H9 (cell line): ENCODE measurements around the gene LZTR1. TPM values are rescaled to one million over a fixed set of nuclear protein-coding genes. Genes with fewer than 3 reads are reported as not detected.
"Not testable (repeated sequence)": the region's sequence is repeated elsewhere in the genome, so short reads cannot be mapped to it uniquely, and the experiment has no call there.

Experiments
- DNase-seq: peaks from one replicate; pipeline ENCODE4 v3.0.0-alpha.2; 2017
- H2AFZ ChIP-seq: one replicate; pipeline ENCODE4 v1.6.1; 2013; ENCODE audit warnings: mild to moderate bottlenecking, low read length, control low read depth, moderate library complexity
- H2AK5ac ChIP-seq: 2 replicates; pipeline ENCODE4 v1.6.1; 2013; ENCODE audit warnings: low read length, control low read depth, mixed read lengths; ENCODE audit not compliant: insufficient read length
- H2BK120ac ChIP-seq: one replicate; pipeline ENCODE4 v1.6.1; 2013; ENCODE audit warnings: low read depth, mild to moderate bottlenecking, low read length, control low read depth, inconsistent platforms; ENCODE audit not compliant: poor library complexity, severe bottlenecking
- H2BK12ac ChIP-seq: 2 replicates; pipeline ENCODE4 v1.6.1; 2013; ENCODE audit warnings: low read length, control low read depth, mixed read lengths, low read depth; ENCODE audit not compliant: insufficient read length
- H2BK15ac ChIP-seq: 2 replicates; pipeline ENCODE4 v1.6.1; 2013; ENCODE audit warnings: low read depth, low read length, control low read depth
- H2BK20ac ChIP-seq: one replicate; pipeline ENCODE4 v1.6.1; 2013; ENCODE audit warnings: low read depth, mild to moderate bottlenecking, low read length, control low read depth, inconsistent platforms; ENCODE audit not compliant: poor library complexity, severe bottlenecking
- H2BK5ac ChIP-seq: 2 replicates; pipeline ENCODE4 v1.6.1; 2013; ENCODE audit warnings: low read length, control low read depth, mixed read lengths; ENCODE audit not compliant: insufficient read length
- H3K14ac ChIP-seq: 2 replicates; pipeline ENCODE4 v1.6.1; 2013; ENCODE audit warnings: low read length, control low read depth; ENCODE audit not compliant: insufficient read depth
- H3K18ac ChIP-seq: 2 replicates; pipeline ENCODE4 v1.6.1; 2013; ENCODE audit warnings: low read depth, mild to moderate bottlenecking, mixed read lengths, low read length, control low read depth; ENCODE audit not compliant: insufficient read length
- H3K23ac ChIP-seq: 2 replicates; pipeline ENCODE4 v1.6.1; 2013; ENCODE audit warnings: low read length, control low read depth, mixed read lengths, low read depth; ENCODE audit not compliant: insufficient read length
- H3K23me2 ChIP-seq: 2 replicates; pipeline ENCODE4 v1.6.1; 2013; ENCODE audit warnings: low read depth, mild to moderate bottlenecking, mixed read lengths, low read length, control low read depth; ENCODE audit not compliant: insufficient read length, poor library complexity, severe bottlenecking
- H3K27ac ChIP-seq: 2 replicates; pipeline ENCODE4 v1.5.1; 2013; ENCODE audit warnings: low read length, control low read depth, mixed read lengths, low read depth; ENCODE audit not compliant: insufficient read length
- H3K27me3 ChIP-seq: 2 replicates; pipeline ENCODE4 v1.6.1; 2013; ENCODE audit warnings: low read length, control low read depth, inconsistent platforms; ENCODE audit not compliant: insufficient read depth
- H3K4ac ChIP-seq: 2 replicates; pipeline ENCODE4 v1.6.1; 2013; ENCODE audit warnings: low read depth, mild to moderate bottlenecking, control low read depth, inconsistent platforms, low read length, moderate library complexity
- H3K4me1 ChIP-seq: 2 replicates; pipeline ENCODE4 v1.6.1; 2013; ENCODE audit warnings: low read length, control low read depth, inconsistent platforms; ENCODE audit not compliant: insufficient read depth
- H3K4me2 ChIP-seq: 2 replicates; pipeline ENCODE4 v1.6.1; 2013; ENCODE audit warnings: low read length, control low read depth, mixed read lengths; ENCODE audit not compliant: insufficient read length, insufficient read depth
- H3K56ac ChIP-seq: 2 replicates; pipeline ENCODE4 v1.6.1; 2013; ENCODE audit warnings: low read depth, mild to moderate bottlenecking, mixed read lengths, low read length, control low read depth; ENCODE audit not compliant: insufficient read length
- H3K79me1 ChIP-seq: 2 replicates; pipeline ENCODE4 v1.6.1; 2013; ENCODE audit warnings: low read depth, mild to moderate bottlenecking, moderate library complexity, low read length, control low read depth, inconsistent platforms; ENCODE audit not compliant: insufficient read depth, poor library complexity, severe bottlenecking
- H3K79me2 ChIP-seq: 2 replicates; pipeline ENCODE4 v1.6.1; 2013; ENCODE audit warnings: low read length, control low read depth, inconsistent platforms; ENCODE audit not compliant: insufficient read depth
- H3K9ac ChIP-seq: 2 replicates; pipeline ENCODE4 v1.6.1; 2013; ENCODE audit warnings: low read length, control low read depth, mixed read lengths; ENCODE audit not compliant: insufficient read length; ENCODE audit errors: extremely low read depth
- H3K9me3 ChIP-seq: one replicate; pipeline ENCODE4 v1.6.1; 2013; ENCODE audit warnings: low read depth, low read length, inconsistent platforms; ENCODE audit not compliant: control insufficient read depth
- H3T11ph ChIP-seq: one replicate; pipeline ENCODE4 v1.6.1; 2013; ENCODE audit warnings: mild to moderate bottlenecking, low read length, control low read depth, inconsistent platforms
- H4K20me1 ChIP-seq: one replicate; pipeline ENCODE4 v1.6.1; 2013; ENCODE audit not compliant: control insufficient read depth, insufficient read length, insufficient read depth
- H4K5ac ChIP-seq: 2 replicates; pipeline ENCODE4 v1.6.1; 2013; ENCODE audit warnings: low read depth, mild to moderate bottlenecking, mixed read lengths, low read length, control low read depth; ENCODE audit not compliant: insufficient read length
- H4K8ac ChIP-seq: replicated peaks from 2 replicates; pipeline ENCODE4 v1.6.1; 2013; ENCODE audit warnings: low read length, control low read depth, mixed read lengths, low read depth; ENCODE audit not compliant: insufficient read length
- H4K91ac ChIP-seq: 2 replicates; pipeline ENCODE4 v1.6.1; 2013; ENCODE audit warnings: low read depth, mild to moderate bottlenecking, moderate library complexity, mixed read lengths, low read length, control low read depth; ENCODE audit not compliant: insufficient read length
- H3K27ac Mint-ChIP-seq, 3 experiments: 2 replicates in 2 of 3; 3 replicates in 1 of 3; pipeline ENCODE4 v1.8.0; 2020 to 2021; ENCODE audit warnings: mixed read lengths in 3 of 3, mild to moderate bottlenecking in 1 of 3, moderate library complexity in 1 of 3
- H3K27me3 Mint-ChIP-seq: 2 replicates; pipeline ENCODE4 v1.8.0; 2021; ENCODE audit warnings: low read depth, mild to moderate bottlenecking, moderate library complexity, mixed read lengths
- H3K36me3 Mint-ChIP-seq, 3 experiments: 2 replicates in 2 of 3; 3 replicates in 1 of 3; pipeline ENCODE4 v1.8.0; 2020 to 2021; ENCODE audit warnings: low read depth in 3 of 3, mixed read lengths in 3 of 3; ENCODE audit not compliant: insufficient read depth in 1 of 3
- H3K4me1 Mint-ChIP-seq, 2 experiments: 2 replicates each; pipeline ENCODE4 v1.8.0; 2020; ENCODE audit warnings: mixed read lengths in 2 of 2
- H3K4me3 Mint-ChIP-seq, 2 experiments: 2 replicates in 1 of 2; 3 replicates in 1 of 2; pipeline ENCODE4 v1.8.0; 2020 to 2021; ENCODE audit warnings: mild to moderate bottlenecking in 2 of 2, mixed read lengths in 2 of 2, moderate library complexity in 1 of 2
- H3K9me3 Mint-ChIP-seq, 2 experiments: 2 replicates in 1 of 2; 3 replicates in 1 of 2; pipeline ENCODE4 v1.8.0; 2020; ENCODE audit warnings: mild to moderate bottlenecking in 2 of 2, mixed read lengths in 2 of 2, moderate library complexity in 1 of 2
- CTCF ChIP-seq: fragments of 200-600 bp; sonication (generic); conservative IDR thresholded peaks from 3 replicates; pipeline ENCODE4 v1.8.0; 2021; ENCODE audit warnings: antibody characterized with exemption, mild to moderate bottlenecking
- WGBS: extraction: QIAGEN DNeasy Blood & Tissue Kit; methylation state at CpG from one replicate; pipeline ENCODE4 v1.1.7; 2013; ENCODE audit warnings: missing lambda C conversion rate, low lambda C conversion rate, mixed read lengths; ENCODE audit not compliant: insufficient read length; ENCODE audit errors: extremely low coverage; 5-methylcytosine and 5-hydroxymethylcytosine counted together
- total RNA-seq: library from RNA; stranded (reverse); gene quantifications from 2 replicates; pipeline ENCODE4 v1.2.1, GENCODE V29; 2021

Gene LZTR1
- total RNA-seq, 1 experiment from 2014 or later = 47.0 TPM

DNA sequence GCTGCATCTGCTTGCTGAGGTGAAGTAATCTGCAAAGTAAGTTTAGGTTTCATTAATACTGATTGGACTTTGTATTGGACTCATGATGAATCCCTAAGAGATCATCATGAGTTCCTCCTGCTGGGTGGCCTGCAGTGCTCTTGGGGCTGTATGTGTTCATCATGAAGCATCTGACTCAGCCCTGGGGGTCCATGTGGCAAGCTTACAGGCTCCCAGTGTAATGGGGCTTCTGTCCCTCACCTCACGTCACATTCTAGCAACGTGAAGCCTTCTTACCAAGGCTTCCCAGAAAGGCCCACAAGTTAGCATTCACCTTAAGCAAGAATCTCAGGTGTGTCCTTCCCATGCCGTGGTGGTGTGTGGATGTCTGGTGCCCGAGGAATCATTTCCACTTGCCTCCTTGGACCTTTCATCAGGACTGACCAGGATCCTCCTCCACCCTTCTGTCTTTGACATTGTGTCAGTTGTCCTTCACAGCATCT, 41.2 kb upstream of the LZTR1 start:
- Histone ChIP-seq H4K8ac (no peak overlapping the region), H2BK20ac (no peak overlapping the region), H3K56ac (no peak overlapping the region), H3K4me2 (no peak overlapping the region), H4K20me1 (no peaks in the 10 kb centered on the region), H3K4me1 (no peaks in the 10 kb centered on the region), H2AFZ (no peak overlapping the region), H4K5ac (no peak overlapping the region), H3K27ac (no peak overlapping the region), H3K79me2 (peaks cover 76% of the 10 kb centered on the region), H2BK15ac (no peak overlapping the region), H2BK5ac (no peak overlapping the region), H3K23me2 (no peaks in the 10 kb centered on the region), H2AK5ac (no peak overlapping the region), H4K91ac (no peak overlapping the region), H3K9ac (no peak overlapping the region), H2BK120ac (no peak overlapping the region), H3K27me3 (no peaks in the 10 kb centered on the region), H3K79me1 (no peaks in the 10 kb centered on the region), H3K23ac (no peak overlapping the region), H3T11ph (no peak overlapping the region), H2BK12ac (no peak overlapping the region), H3K14ac (no peak overlapping the region), H3K18ac (no peak overlapping the region), H3K9me3 (no peaks in the 10 kb centered on the region), H3K4ac (no peak overlapping the region)
- H3K27ac Mint-ChIP-seq = peak overlapping the region in 2 of 3 experiments; percentile 9 to 39; a peak in 2 of 7 replicates
- no CpG with 5 or more reads among the region's 4 CpGs for WGBS
- no peak for TF ChIP-seq CTCF
- peaks cover 20 to 28% of the 10 kb centered on the region in 2 experiments for H3K4me1 Mint-ChIP-seq
- H3K36me3 Mint-ChIP-seq = peaks cover 22 to 52% (median 44%) of the 10 kb centered on the region in 3 experiments; a peak in 6 of 7 replicates
- H3K4me3 Mint-ChIP-seq = no peak overlapping the region; a peak in 1 of 5 replicates
- H3K27me3 Mint-ChIP-seq = no peaks in the 10 kb centered on the region; the same call in none of the 2 replicates
- no peaks in the 10 kb centered on the region for H3K9me3 Mint-ChIP-seq
- DNase-seq = no peak

GRCh38 chr22:20942203-20942902, 39.7 kb upstream of the LZTR1 start:
- not testable (repeated sequence) for H4K20me1 ChIP-seq

More at GRCh38 chr22:20942203-20942902, 39.7 kb upstream of the LZTR1 start:
- H3K9me3 ChIP-seq, H3K27me3 Mint-ChIP-seq, H3T11ph ChIP-seq, H3K4me2 ChIP-seq, H3K79me1 ChIP-seq, H3K27ac Mint-ChIP-seq, H2BK12ac ChIP-seq, H2AK5ac ChIP-seq, H3K23me2 ChIP-seq, H4K8ac ChIP-seq, H3K4ac ChIP-seq, H3K18ac ChIP-seq, H2BK5ac ChIP-seq, H3K27me3 ChIP-seq, H2BK120ac ChIP-seq, H3K9me3 Mint-ChIP-seq, H3K23ac ChIP-seq, DNase-seq, H3K56ac ChIP-seq, H2BK15ac ChIP-seq, H3K4me1 ChIP-seq, H2AFZ ChIP-seq, H3K27ac ChIP-seq, H3K4me3 Mint-ChIP-seq, H4K91ac ChIP-seq, H3K14ac ChIP-seq, H2BK20ac ChIP-seq, H4K5ac ChIP-seq, H3K9ac ChIP-seq: not testable (repeated sequence)
- WGBS = no CpG with 5 or more reads among the region's 7 CpGs
- peaks cover 17 to 38% (median 33%) of the 10 kb centered on the region in 3 experiments; a peak in 6 of 7 replicates for H3K36me3 Mint-ChIP-seq
- H3K79me2 ChIP-seq = peaks cover 77% of the 10 kb centered on the region
- H3K4me1 Mint-ChIP-seq = peaks cover 16 to 29% of the 10 kb centered on the region in 2 experiments
